Sigmoid colon (tissue), 7 donors: ENCODE data around the gene SEMA6B. TPM values are rescaled to one million over a fixed set of nuclear protein-coding genes. Genes with fewer than 3 reads are reported as not detected.

ENCODE experiments used
- DNase-seq: peaks from one replicate; pipeline ENCODE4 v3.0.0-alpha.2; 2019
- H3K27ac ChIP-seq, 4 donors: fragments of 200-600 bp; sonication (generic); one replicate each; pipeline ENCODE4 v1.5.1; 2016 to 2019; ENCODE audit warnings: mild to moderate bottlenecking in 1 of 4
- H3K27me3 ChIP-seq, 3 donors: fragments of 200-600 bp; sonication (generic); one replicate each; pipeline ENCODE4 v1.5.1; 2019; ENCODE audit warnings: mild to moderate bottlenecking in 1 of 3
- H3K36me3 ChIP-seq, 4 donors: fragments of 200-600 bp; sonication (generic); one replicate each; pipeline ENCODE4 v1.5.1; 2016 to 2019
- H3K4me1 ChIP-seq, 4 donors: fragments of 200-600 bp; sonication (generic); one replicate each; pipeline ENCODE4 v1.5.1; 2017 to 2019
- H3K4me3 ChIP-seq, 4 donors: fragments of 200-600 bp; sonication (generic); one replicate each; pipeline ENCODE4 v1.5.1; 2017 to 2019; ENCODE audit warnings: mild to moderate bottlenecking in 2 of 4, moderate library complexity in 1 of 4
- H3K9me3 ChIP-seq, 4 donors: fragments of 200-600 bp in 3 of 4; sonication (generic) in 3 of 4; one replicate each; pipeline versions ENCODE4 v1.5.1 to v1.6.1; 2013 to 2019
- EP300 ChIP-seq, 4 donors: sonication (generic); formaldehyde crosslinking; IDR thresholded peaks; one replicate each; pipeline ENCODE4 v1.6.1; 2017; ENCODE audit warnings: antibody characterized with exemption in 4 of 4
- POLR2A ChIP-seq, 2 donors: fragments of 450-650 bp; IDR thresholded peaks; one replicate each; pipeline ENCODE4 v1.6.1; 2016; ENCODE audit warnings: antibody characterized with exemption in 2 of 2, mild to moderate bottlenecking in 2 of 2, moderate library complexity in 2 of 2
- POLR2AphosphoS5 ChIP-seq, 4 donors: sonication (generic); formaldehyde crosslinking; IDR thresholded peaks; one replicate each; pipeline ENCODE4 v1.6.1; 2017; ENCODE audit warnings: antibody characterized with exemption in 4 of 4
- WGBS, 2 donors: extraction: QIAGEN DNeasy Blood & Tissue Kit; methylation state at CpG; one replicate each; pipeline ENCODE4 v1.1.7; 2013; 5-methylcytosine and 5-hydroxymethylcytosine counted together
- intact Hi-C: fragments of 100-400 bp; cut with DNase I; formaldehyde crosslinking; loops from one replicate; pipeline ENCODE4 v1.15.1; 2023
- polyA plus RNA-seq, 3 donors: library from polyadenylated mRNA; stranded (reverse); fragments of 200-250 nt; gene quantifications; one replicate each; pipeline ENCODE4 v1.2.3, GENCODE V29; 2013
- total RNA-seq, 4 donors: library from RNA; depleted of rRNA; stranded (reverse); fragments of >200 nt; gene quantifications; one replicate each; pipeline ENCODE4 v1.1.0, GENCODE V29; 2016
- TF ChIP-seq, protein P1 (sequence below), 4 experiments: fragments of 450-650 bp in 3 of 4; fragments of 200-600 bp in 1 of 4; IDR thresholded peaks; one replicate each; pipeline ENCODE4 v1.5.1; 2016 to 2019; ENCODE audit warnings: antibody characterized with exemption in 4 of 4, mild to moderate bottlenecking in 3 of 4, moderate library complexity in 2 of 4
- donor health status: healthy with polysubstance abuse.
- donor health status: Bipolar disorder and iron deficiency.
- donor health status: healthy.

The SEMA6B gene
- total and polyA plus RNA-seq, 7 donors: 0.60 to 16.9 (median 1.8) TPM

GRCh38 chr19:4584670-4585460 lies 25.4 kb upstream of the SEMA6B start:
- Histone ChIP-seq H3K36me3 (no peaks in the 10 kb centered on the region), H3K4me3 (peak overlapping the region in 3 of 4 donors; percentile 7 to 46 (median 41)), H3K9me3 (no peaks in the 10 kb centered on the region), H3K27me3 (peaks cover 30 to 72% (median 62%) of the 10 kb centered on the region in 3 donors), H3K27ac (no peak overlapping the region), H3K4me1 (peaks cover 0 to 26% (median 24%) of the 10 kb centered on the region in 4 donors)
- intact Hi-C loops: no loop called here
- DNase-seq: no peak
- no peak for TF ChIP-seq EP300 (IDR thresholded peaks at IDR 0.05)
- no peak for TF ChIP-seq POLR2A (IDR thresholded peaks at IDR 0.05)
- TF ChIP-seq, protein P1, sequence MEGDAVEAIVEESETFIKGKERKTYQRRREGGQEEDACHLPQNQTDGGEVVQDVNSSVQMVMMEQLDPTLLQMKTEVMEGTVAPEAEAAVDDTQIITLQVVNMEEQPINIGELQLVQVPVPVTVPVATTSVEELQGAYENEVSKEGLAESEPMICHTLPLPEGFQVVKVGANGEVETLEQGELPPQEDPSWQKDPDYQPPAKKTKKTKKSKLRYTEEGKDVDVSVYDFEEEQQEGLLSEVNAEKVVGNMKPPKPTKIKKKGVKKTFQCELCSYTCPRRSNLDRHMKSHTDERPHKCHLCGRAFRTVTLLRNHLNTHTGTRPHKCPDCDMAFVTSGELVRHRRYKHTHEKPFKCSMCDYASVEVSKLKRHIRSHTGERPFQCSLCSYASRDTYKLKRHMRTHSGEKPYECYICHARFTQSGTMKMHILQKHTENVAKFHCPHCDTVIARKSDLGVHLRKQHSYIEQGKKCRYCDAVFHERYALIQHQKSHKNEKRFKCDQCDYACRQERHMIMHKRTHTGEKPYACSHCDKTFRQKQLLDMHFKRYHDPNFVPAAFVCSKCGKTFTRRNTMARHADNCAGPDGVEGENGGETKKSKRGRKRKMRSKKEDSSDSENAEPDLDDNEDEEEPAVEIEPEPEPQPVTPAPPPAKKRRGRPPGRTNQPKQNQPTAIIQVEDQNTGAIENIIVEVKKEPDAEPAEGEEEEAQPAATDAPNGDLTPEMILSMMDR (IDR thresholded peaks at IDR 0.05): no peak
- no peak for TF ChIP-seq POLR2AphosphoS5 (IDR thresholded peaks at IDR 0.05)
- 6 to 10% methylated on average over 45 of the region's 45 CpGs for WGBS, 2 donors

DNA sequence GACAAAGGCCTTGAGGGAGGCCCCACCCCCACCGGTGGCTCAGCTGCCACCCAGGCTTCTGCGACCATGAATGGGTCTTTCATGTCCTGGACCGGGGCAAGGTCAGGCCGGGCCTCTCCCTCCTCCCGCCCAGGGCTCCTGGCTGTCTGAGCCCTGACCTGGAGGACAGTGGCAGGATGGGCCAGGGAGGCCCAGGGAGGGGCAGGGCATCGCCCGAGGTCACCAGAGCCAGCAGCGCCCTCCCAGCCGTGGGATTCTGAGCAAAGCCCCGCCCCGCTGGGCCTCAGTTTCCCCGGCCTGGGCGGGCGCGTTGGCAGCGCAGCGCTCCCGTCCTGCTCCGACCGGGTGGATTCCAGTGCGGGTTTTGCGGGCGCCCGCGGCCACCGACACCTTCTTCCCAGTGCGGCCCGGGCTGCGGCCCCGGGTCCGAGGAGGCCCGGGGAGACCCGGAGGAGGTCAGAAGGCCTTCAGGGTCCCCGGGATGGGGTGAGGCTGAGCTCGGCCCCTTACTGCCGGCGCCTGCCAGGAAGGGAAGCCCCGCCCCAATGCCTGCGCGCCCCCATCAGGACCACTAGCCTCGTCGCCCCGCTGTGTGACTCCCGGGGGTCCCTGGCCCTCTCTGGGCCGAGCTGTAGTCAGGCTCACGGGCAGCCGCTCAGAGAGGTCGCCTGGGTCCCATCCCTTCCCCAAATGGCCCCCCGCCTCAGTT lies 24.6 kb upstream of the SEMA6B start:
- no peaks in the 10 kb centered on the region for H3K9me3 ChIP-seq
- no peak overlapping the region for H3K27ac ChIP-seq
- peak overlapping the region in 3 of 4 donors; percentile 7 to 46 (median 41) for H3K4me3 ChIP-seq
- no peaks in the 10 kb centered on the region for H3K36me3 ChIP-seq
- H3K27me3 ChIP-seq: peaks cover 30 to 75% (median 69%) of the 10 kb centered on the region in 3 donors
- no peak for DNase-seq
- no peak for TF ChIP-seq EP300 (IDR thresholded peaks at IDR 0.05)
- TF ChIP-seq, protein P1 (IDR thresholded peaks at IDR 0.05): no peak
- no peak for TF ChIP-seq POLR2A (IDR thresholded peaks at IDR 0.05)
- TF ChIP-seq POLR2AphosphoS5 (IDR thresholded peaks at IDR 0.05): no peak
- peaks cover 0 to 26% (median 24%) of the 10 kb centered on the region in 4 donors for H3K4me1 ChIP-seq
- WGBS, 2 donors: 2 to 3% methylated on average over 49 of the region's 49 CpGs
- intact Hi-C loops: no loop called here

DNA sequence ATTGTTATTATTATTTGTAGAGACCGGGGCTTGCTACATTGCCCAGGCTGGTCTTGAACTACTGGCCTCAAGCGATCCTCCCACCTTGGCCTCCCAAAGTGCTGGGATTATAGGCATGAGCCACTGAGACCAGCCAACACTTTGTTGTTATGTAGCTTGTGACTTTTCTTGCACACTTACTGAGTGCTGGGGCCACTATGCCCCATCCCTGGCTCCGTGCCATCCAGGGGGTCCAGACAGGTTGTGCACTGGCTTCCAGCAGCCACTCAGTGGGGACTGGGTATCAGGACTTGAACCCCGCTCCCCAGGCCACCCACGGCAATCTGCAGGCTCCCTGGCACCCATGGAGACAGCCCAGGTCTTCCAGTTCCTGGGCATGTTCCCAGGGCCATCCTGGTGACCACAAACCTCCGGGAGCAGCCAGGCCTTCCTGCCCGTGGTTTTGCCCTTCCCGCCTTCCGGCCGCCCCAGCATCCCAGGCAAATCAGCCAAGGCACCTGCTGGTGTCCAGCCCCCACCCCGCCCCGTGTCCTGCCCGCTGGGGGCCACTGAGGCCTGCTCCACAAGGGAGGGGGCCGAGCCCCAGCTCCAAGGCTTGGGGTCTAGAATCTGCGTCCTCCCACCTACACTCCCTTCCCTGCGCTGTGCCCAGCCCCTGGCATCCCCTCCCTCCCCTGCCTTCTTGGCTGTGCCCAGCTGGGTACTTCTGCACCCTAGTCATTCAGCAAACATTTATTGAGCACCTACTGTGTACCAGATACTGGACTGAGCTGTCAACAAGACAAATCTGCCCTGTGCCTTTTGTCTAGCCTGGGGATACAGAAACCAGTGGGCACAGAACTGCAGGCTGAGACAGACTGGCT lies 23.7 kb upstream of the SEMA6B start:
- no peak for TF ChIP-seq EP300 (IDR thresholded peaks at IDR 0.05)
- TF ChIP-seq POLR2A (IDR thresholded peaks at IDR 0.05): no peak
- no peak for TF ChIP-seq POLR2AphosphoS5 (IDR thresholded peaks at IDR 0.05)
- TF ChIP-seq, protein P1 (IDR thresholded peaks at IDR 0.05): no peak
- Histone ChIP-seq H3K27me3 (peaks cover 30 to 83% (median 77%) of the 10 kb centered on the region in 3 donors), H3K27ac (no peak overlapping the region), H3K4me1 (peaks cover 0 to 26% (median 24%) of the 10 kb centered on the region in 4 donors), H3K4me3 (no peak overlapping the region), H3K9me3 (no peaks in the 10 kb centered on the region), H3K36me3 (no peaks in the 10 kb centered on the region)
- intact Hi-C loops: no loop called here
- 32 to 46% methylated on average over 16 of the region's 16 CpGs for WGBS, 2 donors
- DNase-seq: no peak

- intact Hi-C loops: no loop called here
- no peak for TF ChIP-seq POLR2A (IDR thresholded peaks at IDR 0.05)
- no peak for TF ChIP-seq EP300 (IDR thresholded peaks at IDR 0.05)
- TF ChIP-seq, protein P1 (IDR thresholded peaks at IDR 0.05): no peak
- no peak for TF ChIP-seq POLR2AphosphoS5 (IDR thresholded peaks at IDR 0.05)
- no peaks in the 10 kb centered on the region for H3K9me3 ChIP-seq
- 6 to 10% methylated on average over 57 of the region's 57 CpGs for WGBS, 2 donors
- no peak for DNase-seq
- peak overlapping the region in 2 of 4 donors; percentile 24 to 34 for H3K4me3 ChIP-seq
- peaks cover 30 to 91% (median 86%) of the 10 kb centered on the region in 3 donors for H3K27me3 ChIP-seq
- H3K36me3 ChIP-seq: no peaks in the 10 kb centered on the region
- H3K4me1 ChIP-seq: peaks cover 0 to 26% (median 24%) of the 10 kb centered on the region in 4 donors
- H3K27ac ChIP-seq: no peak overlapping the region
Measured at GRCh38 chr19:4581666-4582553, 22.4 kb upstream of the SEMA6B start.
